ENCODE data around the gene MGARP.

GRCh38 chr4:139247241-139247640, 32.8 kb downstream of the MGARP start:
- TF ChIP-seq ATF3 (IDR thresholded peaks at IDR 0.05), result no peak
- no peak for TF ChIP-seq YY1 (IDR thresholded peaks at IDR 0.05; ENCODE audit: extremely low read depth, insufficient replicate concordance, low read depth, low read length)
- TF ChIP-seq CTCF (IDR thresholded peaks at IDR 0.05 in 2 of 3, conservative IDR thresholded peaks at IDR 0.05 in 1 of 3; ENCODE audit: borderline replicate concordance in 1 of 3, insufficient read depth in 1 of 3, low read depth in 2 of 3, low read length in 2 of 3), result no peak
- no peak for TF ChIP-seq POLR2A (IDR thresholded peaks at IDR 0.05; ENCODE audit: borderline replicate concordance, extremely low read depth, insufficient read depth, insufficient read length)
- TF ChIP-seq, protein P1, sequence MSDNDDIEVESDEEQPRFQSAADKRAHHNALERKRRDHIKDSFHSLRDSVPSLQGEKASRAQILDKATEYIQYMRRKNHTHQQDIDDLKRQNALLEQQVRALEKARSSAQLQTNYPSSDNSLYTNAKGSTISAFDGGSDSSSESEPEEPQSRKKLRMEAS (IDR thresholded peaks at IDR 0.05), result no peak
- no peak for TF ChIP-seq POLR2AphosphoS5 (IDR thresholded peaks at IDR 0.05; ENCODE audit: low read depth, low read length)
- no peak for TF ChIP-seq REST (IDR thresholded peaks at IDR 0.05; ENCODE audit: low read depth)
- no peak for TF ChIP-seq CEBPB (IDR thresholded peaks at IDR 0.05; ENCODE audit: low read depth)
- no peak for TF ChIP-seq EZH2 (IDR thresholded peaks at IDR 0.05)
- no peak for TF ChIP-seq SP1 (IDR thresholded peaks at IDR 0.05; ENCODE audit: low read depth)
- TF ChIP-seq EGR1 (IDR thresholded peaks at IDR 0.05; ENCODE audit: low read depth), result no peak

All from HCT116 (cell line).